OCI-LY1 (cell line): ENCODE results near the gene PIK3CA.
A peak's percentile ranks its signal among the peaks of the same experiment; 100 is the strongest.
"Not testable (repeated sequence)": the region's sequence is repeated elsewhere in the genome, so short reads cannot be mapped to it uniquely, and the experiment has no call there.

Experiments
- H2AFZ ChIP-seq: fragments of 200-600 bp; sonication (generic), shearing (Covaris generic); 2 replicates; pipeline ENCODE4 v1.6.0; 2014; ENCODE audit warnings: antibody characterized with exemption, mild to moderate bottlenecking, low read length
- H3F3A ChIP-seq: fragments of 200-600 bp; sonication (generic), shearing (Covaris generic); 2 replicates; pipeline ENCODE4 v1.6.0; 2014; ENCODE audit warnings: mild to moderate bottlenecking, antibody characterized with exemption, low read length, moderate library complexity; ENCODE audit not compliant: insufficient read depth
- H3K27ac ChIP-seq: fragments of 200-600 bp; sonication (generic); 2 replicates; pipeline ENCODE4 v1.5.1; 2014; ENCODE audit warnings: low read length, mixed run types, mild to moderate bottlenecking, low read depth; ENCODE audit not compliant: poor library complexity, severe bottlenecking
- H3K27me3 ChIP-seq: fragments of 200-600 bp; sonication (generic); 2 replicates; pipeline ENCODE4 v1.6.0; 2014; ENCODE audit warnings: antibody characterized with exemption, mild to moderate bottlenecking, low read length, moderate library complexity; ENCODE audit not compliant: insufficient read depth
- H3K36me3 ChIP-seq: fragments of 200-600 bp; sonication (generic); 2 replicates; pipeline ENCODE4 v1.6.1; 2014; ENCODE audit warnings: mild to moderate bottlenecking, antibody characterized with exemption, low read length, moderate library complexity, mixed read lengths; ENCODE audit not compliant: insufficient read depth
- H3K4me1 ChIP-seq: fragments of 200-600 bp; sonication (generic); 2 replicates; pipeline ENCODE4 v1.5.1; 2014; ENCODE audit warnings: mild to moderate bottlenecking, low read length, moderate library complexity; ENCODE audit not compliant: insufficient read depth, severe bottlenecking
- H3K4me2 ChIP-seq: fragments of 200-600 bp; sonication (generic), shearing (Covaris generic); 2 replicates; pipeline ENCODE4 v1.6.1; 2014; ENCODE audit warnings: low read length
- H3K4me3 ChIP-seq: fragments of 200-600 bp; sonication (generic); 2 replicates; pipeline ENCODE4 v1.5.1; 2014; ENCODE audit warnings: low read length, low read depth, mild to moderate bottlenecking, mixed read lengths; ENCODE audit not compliant: poor library complexity, severe bottlenecking
- H3K79me2 ChIP-seq: fragments of 200-600 bp; shearing (Covaris generic); 2 replicates; pipeline ENCODE4 v1.6.1; 2016; ENCODE audit warnings: mixed run types, low read length, mixed read lengths; ENCODE audit not compliant: insufficient read depth
- H3K9ac ChIP-seq: fragments of 200-600 bp; sonication (generic), shearing (Covaris generic); 2 replicates; pipeline ENCODE4 v1.6.1; 2014; ENCODE audit warnings: mild to moderate bottlenecking, low read length, mixed read lengths
- H3K9me2 ChIP-seq: fragments of 200-600 bp; sonication (generic), shearing (Covaris generic); 2 replicates; pipeline ENCODE4 v1.6.1; 2014; ENCODE audit warnings: low read depth, mild to moderate bottlenecking, low read length, mixed read lengths
- H3K9me3 ChIP-seq: fragments of 200-600 bp; shearing (Covaris generic); 2 replicates; pipeline ENCODE4 v1.6.1; 2014; ENCODE audit warnings: low read length, mixed read lengths
- H4K20me1 ChIP-seq: fragments of 200-600 bp; sonication (generic), shearing (Covaris generic); 2 replicates; pipeline ENCODE4 v1.6.0; 2016; ENCODE audit warnings: mild to moderate bottlenecking, low read length; ENCODE audit not compliant: insufficient read depth
- EZH2 ChIP-seq: fragments of 200-600 bp; sonication (generic), shearing (Covaris generic); IDR thresholded peaks from 2 replicates; pipeline ENCODE4 v1.8.0; 2017; ENCODE audit warnings: borderline replicate concordance, mixed run types, mild to moderate bottlenecking, antibody characterized with exemption, low read length, moderate library complexity, mixed read lengths
- TF ChIP-seq, protein P1 (sequence below): fragments of 200-600 bp; sonication (generic), shearing (Covaris generic); IDR thresholded peaks from 2 replicates; pipeline ENCODE4 v1.5.1; 2017; ENCODE audit warnings: mild to moderate bottlenecking, antibody characterized with exemption, low read length, moderate library complexity, mixed read lengths

PIK3CA gene

DNA sequence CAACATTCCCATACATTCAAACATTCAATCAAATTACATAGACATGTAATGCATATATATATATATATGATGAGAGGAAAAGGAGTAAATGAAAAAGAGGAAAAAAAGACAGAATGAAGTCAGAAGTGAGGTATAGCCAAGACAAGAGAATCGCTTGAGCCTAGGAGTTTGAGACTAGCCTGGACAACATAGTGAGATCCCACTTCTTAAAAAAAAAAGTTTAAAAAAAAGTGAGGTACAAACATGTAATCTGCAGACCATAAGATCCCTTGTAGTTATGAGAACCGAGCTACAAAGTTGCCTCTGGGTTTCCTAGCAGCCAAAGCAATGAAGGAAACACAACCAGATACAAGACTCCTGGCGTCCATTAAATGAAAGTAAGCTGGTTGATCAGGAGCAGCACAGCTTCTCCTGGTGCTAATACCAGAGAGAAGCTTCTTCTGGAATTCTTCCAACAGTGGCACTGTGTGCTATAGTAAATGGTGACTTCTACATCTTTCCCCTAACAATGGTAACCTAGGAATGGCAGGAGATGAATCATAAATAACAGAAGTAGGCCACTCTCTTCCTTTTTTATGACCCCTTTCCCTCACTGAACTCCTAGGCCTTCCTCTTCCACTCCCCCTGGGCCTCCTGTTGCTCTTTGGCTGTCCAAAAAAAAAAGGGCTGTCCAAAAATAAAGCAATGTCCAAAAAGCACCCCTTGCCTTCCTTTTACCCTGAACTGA, 99.3 kb downstream of the PIK3CA start:
- no peak overlapping the region for H3K4me3 ChIP-seq
- H3K4me1 ChIP-seq = no peaks in the 10 kb centered on the region
- H2AFZ ChIP-seq = no peak overlapping the region
- no peaks in the 10 kb centered on the region for H4K20me1 ChIP-seq
- no peaks in the 10 kb centered on the region for H3K27me3 ChIP-seq
- H3K9me3 ChIP-seq = 0 out of 2 replicates have a peak, but pooled peaks cover 4% of the 10 kb centered on the region
- TF ChIP-seq, protein P1, sequence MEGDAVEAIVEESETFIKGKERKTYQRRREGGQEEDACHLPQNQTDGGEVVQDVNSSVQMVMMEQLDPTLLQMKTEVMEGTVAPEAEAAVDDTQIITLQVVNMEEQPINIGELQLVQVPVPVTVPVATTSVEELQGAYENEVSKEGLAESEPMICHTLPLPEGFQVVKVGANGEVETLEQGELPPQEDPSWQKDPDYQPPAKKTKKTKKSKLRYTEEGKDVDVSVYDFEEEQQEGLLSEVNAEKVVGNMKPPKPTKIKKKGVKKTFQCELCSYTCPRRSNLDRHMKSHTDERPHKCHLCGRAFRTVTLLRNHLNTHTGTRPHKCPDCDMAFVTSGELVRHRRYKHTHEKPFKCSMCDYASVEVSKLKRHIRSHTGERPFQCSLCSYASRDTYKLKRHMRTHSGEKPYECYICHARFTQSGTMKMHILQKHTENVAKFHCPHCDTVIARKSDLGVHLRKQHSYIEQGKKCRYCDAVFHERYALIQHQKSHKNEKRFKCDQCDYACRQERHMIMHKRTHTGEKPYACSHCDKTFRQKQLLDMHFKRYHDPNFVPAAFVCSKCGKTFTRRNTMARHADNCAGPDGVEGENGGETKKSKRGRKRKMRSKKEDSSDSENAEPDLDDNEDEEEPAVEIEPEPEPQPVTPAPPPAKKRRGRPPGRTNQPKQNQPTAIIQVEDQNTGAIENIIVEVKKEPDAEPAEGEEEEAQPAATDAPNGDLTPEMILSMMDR = no peak
- TF ChIP-seq EZH2 = no peak
- H3K9ac ChIP-seq = no peak overlapping the region
- peaks cover 59% of the 10 kb centered on the region for H3K36me3 ChIP-seq
- no peak overlapping the region for H3K27ac ChIP-seq
- H3K4me2 ChIP-seq = no peak overlapping the region
- H3K9me2 ChIP-seq = no peaks in the 10 kb centered on the region
- H3K79me2 ChIP-seq = no peaks in the 10 kb centered on the region
- no peaks in the 10 kb centered on the region for H3F3A ChIP-seq

DNA sequence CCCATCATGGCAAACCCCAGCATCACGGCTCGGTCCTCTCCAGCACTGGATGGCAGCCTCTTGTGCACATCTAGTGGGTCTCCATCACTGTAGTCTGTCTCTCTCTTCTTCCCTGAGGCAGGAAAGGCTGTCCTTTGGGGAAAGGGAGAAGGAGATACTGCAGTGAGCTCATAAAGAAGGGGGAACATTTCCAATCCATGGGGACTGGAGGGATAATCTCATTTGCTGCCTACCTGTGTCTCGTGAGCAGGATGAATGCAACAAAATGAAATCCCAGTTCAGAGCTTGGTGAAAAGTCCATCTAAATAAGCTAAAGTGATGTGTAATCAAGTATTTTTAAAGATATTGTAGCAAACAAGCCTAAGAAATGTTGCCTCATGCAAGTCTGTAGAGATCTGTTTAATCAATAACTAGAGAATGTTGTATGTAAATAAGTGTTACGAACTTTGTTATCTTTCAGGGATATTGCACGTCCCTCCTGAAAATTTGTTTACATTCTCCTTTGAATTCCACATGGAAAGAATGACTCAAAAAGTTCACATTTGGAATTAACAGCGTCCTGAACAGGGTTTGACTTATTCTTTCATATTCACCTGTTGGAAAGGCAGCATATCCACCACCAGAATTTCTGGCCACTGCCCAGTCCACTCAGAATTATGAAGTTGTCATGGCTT, 102.8 kb downstream of the PIK3CA start, which contains the start of gene KCNMB3:
KCNMB3 (minus strand) TSS at position 312 of the 674 bp plus-strand sequence; CDS start at position 188, 124 bp downstream.
- no peak within 1 kb of the TSS for H3K27ac ChIP-seq

DNA sequence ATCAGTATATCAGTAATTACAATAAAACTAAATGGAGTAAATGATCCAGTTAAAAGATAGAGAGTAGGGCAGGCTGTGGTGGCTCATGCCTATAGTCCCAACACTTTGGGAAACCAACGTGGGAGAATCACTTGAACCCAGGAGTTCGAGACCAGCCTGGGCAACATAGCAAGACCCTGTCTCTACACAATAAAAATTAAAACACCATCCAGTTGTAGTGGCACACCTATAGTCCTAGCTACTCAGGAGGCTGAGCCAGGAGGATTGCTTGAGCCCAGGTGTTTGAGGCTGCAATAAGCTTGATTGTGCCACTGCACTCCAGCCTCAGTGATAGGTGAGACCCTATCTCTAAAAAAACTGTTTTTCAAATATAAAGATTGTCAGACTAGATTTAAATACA, 108.7 kb downstream of the PIK3CA start:
- H3F3A ChIP-seq = no peaks in the 10 kb centered on the region
- 0 out of 2 replicates have a peak, but pooled peaks cover 14% of the 10 kb centered on the region for H3K79me2 ChIP-seq
- H3K9me3 ChIP-seq = 0 out of 2 replicates have a peak, but pooled peaks cover 8% of the 10 kb centered on the region
- H3K36me3 ChIP-seq = peaks cover 13% of the 10 kb centered on the region
- peaks cover 55% of the 10 kb centered on the region for H3K4me1 ChIP-seq
- no peak overlapping the region for H3K27ac ChIP-seq
- no peak overlapping the region for H3K9ac ChIP-seq
- peak overlapping the region; percentile 11 for H3K4me2 ChIP-seq
- TF ChIP-seq, protein P1 = no peak
- no peak for TF ChIP-seq EZH2
- no peaks in the 10 kb centered on the region for H4K20me1 ChIP-seq
- H3K27me3 ChIP-seq = no peaks in the 10 kb centered on the region
- H2AFZ ChIP-seq = no peak overlapping the region
- H3K4me3 ChIP-seq = peak overlapping the region; percentile 24
- H3K9me2 ChIP-seq = no peaks in the 10 kb centered on the region

More for the DNA sequence above, 102.8 kb downstream of the PIK3CA start, which contains the start of gene KCNMB3:
- Histone ChIP-seq H3K79me2 (0 out of 2 replicates have a peak, but pooled peaks cover 6% of the 10 kb centered on the region), H3K4me2 (no peak within 1 kb of the TSS), H3K9ac (no peak within 1 kb of the TSS), H3K4me1 (peaks cover 6% of the 10 kb centered on the region), H3F3A (no peaks in the 10 kb centered on the region), H3K27me3 (no peaks in the 10 kb centered on the region), H3K36me3 (peaks cover 42% of the 10 kb centered on the region), H2AFZ (no peak within 1 kb of the TSS), H3K9me3 (0 out of 2 replicates have a peak, but pooled peaks cover 4% of the 10 kb centered on the region), H4K20me1 (no peaks in the 10 kb centered on the region), H3K9me2 (no peaks in the 10 kb centered on the region), H3K4me3 (no peak within 1 kb of the TSS)
- TF ChIP-seq EZH2 = no peak
- TF ChIP-seq, protein P1 = no peak

DNA sequence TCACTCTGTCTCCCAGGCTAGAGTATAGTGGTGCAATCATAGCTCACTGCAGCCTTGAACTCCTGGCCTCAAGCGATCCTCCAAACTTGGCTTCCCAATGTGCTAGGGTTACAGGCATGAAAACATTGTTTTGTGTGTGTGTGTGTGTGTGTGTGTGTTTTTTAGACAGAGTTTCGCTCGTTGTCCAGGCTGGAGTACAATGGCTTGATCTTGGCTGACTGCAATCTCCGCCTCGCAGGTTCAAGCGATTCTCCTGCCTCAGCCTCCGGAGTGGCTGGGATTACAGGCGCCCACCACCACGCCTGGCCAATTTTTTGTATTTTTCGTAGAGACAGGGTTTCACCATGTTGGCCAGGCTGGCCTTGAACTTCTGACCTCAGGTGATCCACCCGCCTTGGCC, 109.6 kb downstream of the PIK3CA start:
- H2AFZ ChIP-seq, H3K27ac ChIP-seq, H3K9me3 ChIP-seq, H4K20me1 ChIP-seq, H3F3A ChIP-seq, H3K27me3 ChIP-seq, H3K9me2 ChIP-seq, H3K9ac ChIP-seq: not testable (repeated sequence)
- Histone ChIP-seq H3K4me1 (peaks cover 59% of the 10 kb centered on the region), H3K36me3 (peaks cover 13% of the 10 kb centered on the region), H3K4me2 (peak overlapping the region; percentile 35), H3K4me3 (peak overlapping the region; percentile 72), H3K79me2 (0 out of 2 replicates have a peak, but pooled peaks cover 14% of the 10 kb centered on the region)
